ENCODE measurements around the gene DNMT1. TPM values are rescaled to one million over a fixed set of nuclear protein-coding genes. Genes with fewer than 3 reads are reported as not detected.
A peak's percentile ranks its signal among the peaks of the same experiment; 100 is the strongest.

DNMT1 gene
- 206 and 227 TPM in 2 replicates for total RNA-seq (2021)
- long read RNA-seq, full-length matches to known transcripts = 34 of 182 reads
- long read RNA-seq, partial matches to known transcripts = 124 of 182 reads
- long read RNA-seq, other reads (novel, unspliced or antisense) = 24 of 182 reads

DNA sequence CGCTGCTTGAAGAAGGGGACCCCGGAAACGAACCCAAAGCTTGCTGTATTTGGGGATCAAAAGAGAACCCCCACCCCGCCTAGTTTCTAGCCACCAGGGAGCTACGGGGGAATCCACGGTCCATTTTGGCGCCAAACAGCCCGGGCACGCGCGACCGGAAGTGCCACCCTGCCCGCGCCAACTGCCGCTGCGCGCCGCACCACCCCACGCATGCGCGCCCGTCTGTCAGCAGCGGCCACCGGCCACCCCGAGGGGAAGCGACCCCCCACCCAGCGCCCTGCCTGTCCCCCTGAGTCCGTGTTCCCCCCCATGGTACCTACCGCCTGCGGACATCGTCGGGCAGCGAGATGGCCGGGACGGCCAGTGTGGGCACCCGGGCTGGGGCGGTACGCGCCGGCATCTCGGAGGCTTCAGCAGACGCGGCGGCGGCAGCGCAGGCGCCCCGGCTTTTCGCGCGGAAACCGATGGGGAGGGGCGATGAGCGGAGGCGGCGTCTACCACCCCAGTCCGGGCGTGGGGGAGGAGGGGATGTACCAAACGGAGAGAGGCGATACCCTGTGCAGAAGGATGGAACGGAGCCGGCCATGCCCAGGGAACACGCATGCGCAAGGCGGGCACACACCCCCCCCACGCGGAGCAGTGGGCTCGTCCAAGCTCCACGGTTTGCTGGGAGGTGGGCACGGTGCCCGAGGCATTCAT, at the start of gene DNMT1:
TSS of gene DNMT1 (minus strand) at position 454 of the 699 bp plus-strand sequence. CDS start at position 400, 54 bp downstream.
- Histone ChIP-seq H2AK5ac (ENCODE audit: insufficient read length, low read length) (no peak within 1 kb of the TSS), H2BK120ac (ENCODE audit: low read depth, low read length, poor library complexity, severe bottlenecking) (no peak within 1 kb of the TSS), H2BK12ac (ENCODE audit: insufficient read length, low read depth, low read length) (no peak within 1 kb of the TSS), H3K9me3 (ENCODE audit: control insufficient read depth, low read depth, low read length) (no peaks in the 10 kb centered on the region), H3K79me1 (ENCODE audit: insufficient read depth, low read depth, low read length, poor library complexity, severe bottlenecking) (peaks cover 11% of the 10 kb centered on the region), H3K79me2 (ENCODE audit: insufficient read depth, low read length) (peaks cover 41% of the 10 kb centered on the region), H3K4me1 (ENCODE audit: insufficient read depth, low read length) (no peaks in the 10 kb centered on the region), H2AFZ (ENCODE audit: low read length) (peak within 1 kb of the TSS; percentile 71), H3K27me3 (ENCODE audit: insufficient read depth, low read length) (no peaks in the 10 kb centered on the region), H3K18ac (ENCODE audit: insufficient read length, low read depth, low read length) (peak within 1 kb of the TSS; percentile 90), H4K91ac (ENCODE audit: insufficient read length, low read depth, low read length) (no peak within 1 kb of the TSS), H3K56ac (ENCODE audit: insufficient read length, low read depth, low read length) (no peak within 1 kb of the TSS), H3K4ac (ENCODE audit: low read depth, low read length) (no peak within 1 kb of the TSS), H4K5ac (ENCODE audit: insufficient read length, low read depth, low read length) (peak within 1 kb of the TSS; percentile 2), H3K27ac (ENCODE audit: insufficient read length, low read depth, low read length) (no peak within 1 kb of the TSS), H3K9ac (ENCODE audit: extremely low read depth, insufficient read length, low read length) (peak within 1 kb of the TSS; percentile 94), H3K23me2 (ENCODE audit: insufficient read length, low read depth, low read length, poor library complexity, severe bottlenecking) (peaks cover 11% of the 10 kb centered on the region), H3T11ph (ENCODE audit: low read length) (no peak within 1 kb of the TSS), H3K4me2 (ENCODE audit: insufficient read depth, insufficient read length, low read length) (peak within 1 kb of the TSS; percentile 92), H3K14ac (ENCODE audit: insufficient read depth, low read length) (peak within 1 kb of the TSS; percentile 94), H2BK15ac (ENCODE audit: low read depth, low read length) (no peak within 1 kb of the TSS), H3K23ac (ENCODE audit: insufficient read length, low read depth, low read length) (no peak within 1 kb of the TSS), H4K8ac (replicated peaks; ENCODE audit: insufficient read length, low read depth, low read length) (no peak within 1 kb of the TSS), H2BK5ac (ENCODE audit: insufficient read length, low read length) (no peak within 1 kb of the TSS), H4K20me1 (ENCODE audit: control insufficient read depth, insufficient read depth, insufficient read length) (no peaks in the 10 kb centered on the region), H2BK20ac (ENCODE audit: low read depth, low read length, poor library complexity, severe bottlenecking) (no peak within 1 kb of the TSS)
- Mint-ChIP-seq H3K27me3 (ENCODE audit: low read depth) (no peaks in the 10 kb centered on the region), H3K4me1 (peaks cover 3 to 10% of the 10 kb centered on the region in 2 experiments; a peak in 3 of 4 replicates), H3K27ac (peak within 1 kb of the TSS; percentile 86 to 94 (median 93)), H3K4me3 (peak within 1 kb of the TSS; percentile 92 to 99), H3K36me3 (ENCODE audit: insufficient read depth in 1 of 3, low read depth in 3 of 3) (peaks cover 0 to 21% (median 9%) of the 10 kb centered on the region in 3 experiments; a peak in 5 of 7 replicates), H3K9me3 (no peaks in the 10 kb centered on the region; a peak in 1 of 5 replicates)
- TF ChIP-seq, protein P1, sequence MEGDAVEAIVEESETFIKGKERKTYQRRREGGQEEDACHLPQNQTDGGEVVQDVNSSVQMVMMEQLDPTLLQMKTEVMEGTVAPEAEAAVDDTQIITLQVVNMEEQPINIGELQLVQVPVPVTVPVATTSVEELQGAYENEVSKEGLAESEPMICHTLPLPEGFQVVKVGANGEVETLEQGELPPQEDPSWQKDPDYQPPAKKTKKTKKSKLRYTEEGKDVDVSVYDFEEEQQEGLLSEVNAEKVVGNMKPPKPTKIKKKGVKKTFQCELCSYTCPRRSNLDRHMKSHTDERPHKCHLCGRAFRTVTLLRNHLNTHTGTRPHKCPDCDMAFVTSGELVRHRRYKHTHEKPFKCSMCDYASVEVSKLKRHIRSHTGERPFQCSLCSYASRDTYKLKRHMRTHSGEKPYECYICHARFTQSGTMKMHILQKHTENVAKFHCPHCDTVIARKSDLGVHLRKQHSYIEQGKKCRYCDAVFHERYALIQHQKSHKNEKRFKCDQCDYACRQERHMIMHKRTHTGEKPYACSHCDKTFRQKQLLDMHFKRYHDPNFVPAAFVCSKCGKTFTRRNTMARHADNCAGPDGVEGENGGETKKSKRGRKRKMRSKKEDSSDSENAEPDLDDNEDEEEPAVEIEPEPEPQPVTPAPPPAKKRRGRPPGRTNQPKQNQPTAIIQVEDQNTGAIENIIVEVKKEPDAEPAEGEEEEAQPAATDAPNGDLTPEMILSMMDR (conservative IDR thresholded peaks at IDR 0.05) = no peak
- peak; percentile 96 for DNase-seq
- WGBS (ENCODE audit: extremely low coverage, insufficient read length, low lambda C conversion rate) = no CpG with 5 or more reads among the region's 71 CpGs

All from H9 (cell line).